Stimulated activated naive CD8-positive, alpha-beta T cell treated with anti-CD3 and anti-CD28 coated beads, Interleukin-15, amount 100 ng/mL, for 72 hours (primary cell): ENCODE data around the gene ODC1.

Experiments used
- ATAC-seq: fragments of 150-1000 bp; cut with Tn5 transposase; 2 replicates; pipeline ENCODE4 v1.10.0; 2021; ENCODE audit warnings: mild to moderate bottlenecking, moderate library complexity
- DNase-seq, 2 donors: peaks; one replicate each; pipeline ENCODE4 v3.0.0; 2021 to 2022
- H3K27ac Mint-ChIP-seq, 2 donors: one replicate each; pipeline ENCODE4 v1.8.0; 2022; ENCODE audit warnings: mild to moderate bottlenecking in 2 of 2, mixed read lengths in 2 of 2, moderate library complexity in 2 of 2
- H3K27me3 Mint-ChIP-seq: one replicate; pipeline ENCODE4 v1.8.0; 2022; ENCODE audit warnings: mixed read lengths
- H3K4me1 Mint-ChIP-seq: one replicate; pipeline ENCODE4 v1.8.0; 2022; ENCODE audit warnings: mild to moderate bottlenecking, mixed read lengths
- H3K4me3 Mint-ChIP-seq, 2 donors: one replicate each; pipeline ENCODE4 v1.8.0; 2022; ENCODE audit warnings: mild to moderate bottlenecking in 2 of 2, mixed read lengths in 2 of 2, moderate library complexity in 1 of 2
- H3K9me3 Mint-ChIP-seq, 2 donors: one replicate each; pipeline ENCODE4 v1.8.0; 2022; ENCODE audit warnings: mixed read lengths in 2 of 2

Gene ODC1

GRCh38 chr2:10486091-10486490, 38.0 kb upstream of the ODC1 start:
- ATAC-seq: no peak
- no peak overlapping the region for H3K4me3 Mint-ChIP-seq
- DNase-seq: no peak
- H3K9me3 Mint-ChIP-seq: peaks cover 0 to 4% of the 10 kb centered on the region in 2 donors
- peaks cover 27% of the 10 kb centered on the region for H3K27me3 Mint-ChIP-seq
- peaks cover 26% of the 10 kb centered on the region for H3K4me1 Mint-ChIP-seq
- no peak overlapping the region for H3K27ac Mint-ChIP-seq

- DNase-seq: no peak
- Mint-ChIP-seq H3K27ac (no peak overlapping the region), H3K4me1 (peaks cover 28% of the 10 kb centered on the region), H3K27me3 (peaks cover 8% of the 10 kb centered on the region), H3K9me3 (no peaks in the 10 kb centered on the region), H3K4me3 (no peak overlapping the region)
- ATAC-seq: no peak
These were observed 34.8 kb upstream of the ODC1 start for GRCh38 chr2:10482913-10483312.

GRCh38 chr2:10482460-10482859, 34.3 kb upstream of the ODC1 start:
- H3K4me3 Mint-ChIP-seq: no peak overlapping the region
- ATAC-seq: no peak
- H3K9me3 Mint-ChIP-seq: no peaks in the 10 kb centered on the region
- peaks cover 28% of the 10 kb centered on the region for H3K4me1 Mint-ChIP-seq
- H3K27me3 Mint-ChIP-seq: peaks cover 4% of the 10 kb centered on the region
- DNase-seq: no peak
- H3K27ac Mint-ChIP-seq: no peak overlapping the region

GRCh38 chr2:10481666-10482157, 33.6 kb upstream of the ODC1 start:
- H3K27ac Mint-ChIP-seq: no peak overlapping the region
- DNase-seq (no peak), ATAC-seq (no peak)
- H3K4me3 Mint-ChIP-seq: no peak overlapping the region
- peaks cover 28% of the 10 kb centered on the region for H3K4me1 Mint-ChIP-seq
- no peaks in the 10 kb centered on the region for H3K9me3 Mint-ChIP-seq
- no peaks in the 10 kb centered on the region for H3K27me3 Mint-ChIP-seq

- no peaks in the 10 kb centered on the region for H3K27me3 Mint-ChIP-seq
- ATAC-seq: no peak
- DNase-seq: no peak
- no peak overlapping the region for H3K4me3 Mint-ChIP-seq
- peak overlapping the region in 1 of 2 donors; percentile 0 for H3K27ac Mint-ChIP-seq
- no peaks in the 10 kb centered on the region for H3K9me3 Mint-ChIP-seq
- H3K4me1 Mint-ChIP-seq: peaks cover 25% of the 10 kb centered on the region
These were observed 33.0 kb upstream of the ODC1 start for GRCh38 chr2:10481055-10481665.

- no peak overlapping the region for H3K4me3 Mint-ChIP-seq
- DNase-seq (no peak), ATAC-seq (no peak)
- H3K27me3 Mint-ChIP-seq: no peaks in the 10 kb centered on the region
- H3K9me3 Mint-ChIP-seq: no peaks in the 10 kb centered on the region
- H3K4me1 Mint-ChIP-seq: peaks cover 25% of the 10 kb centered on the region
- H3K27ac Mint-ChIP-seq: peak overlapping the region in 1 of 2 donors; percentile 0
These were observed 32.3 kb upstream of the ODC1 start for GRCh38 chr2:10480359-10480949.

GRCh38 chr2:10478916-10479315, 30.8 kb upstream of the ODC1 start:
- Mint-ChIP-seq H3K9me3 (no peaks in the 10 kb centered on the region), H3K4me3 (no peak overlapping the region)
- ATAC-seq: no peak

GRCh38 chr2:10478298-10478625, 30.1 kb upstream of the ODC1 start:
- peaks cover 25% of the 10 kb centered on the region for H3K4me1 Mint-ChIP-seq
- DNase-seq (no peak), ATAC-seq (peak; percentile 18)
- no peaks in the 10 kb centered on the region for H3K27me3 Mint-ChIP-seq
- no peak overlapping the region for H3K4me3 Mint-ChIP-seq
- H3K27ac Mint-ChIP-seq: no peak overlapping the region
- H3K9me3 Mint-ChIP-seq: no peaks in the 10 kb centered on the region

More at GRCh38 chr2:10478916-10479315, 30.8 kb upstream of the ODC1 start:
- Mint-ChIP-seq H3K27me3 (no peaks in the 10 kb centered on the region), H3K4me1 (peaks cover 25% of the 10 kb centered on the region), H3K27ac (no peak overlapping the region)
- no peak for DNase-seq

- peak overlapping the region; percentile 37 to 96 for H3K27ac Mint-ChIP-seq
- H3K27me3 Mint-ChIP-seq: no peaks in the 10 kb centered on the region
- DNase-seq (peak in 1 of 2 donors; percentile 15), ATAC-seq (no peak)
- peak overlapping the region in 1 of 2 donors; percentile 30 for H3K4me3 Mint-ChIP-seq
- no peaks in the 10 kb centered on the region for H3K9me3 Mint-ChIP-seq
- H3K4me1 Mint-ChIP-seq: peaks cover 25% of the 10 kb centered on the region
These were observed 29.5 kb upstream of the ODC1 start for GRCh38 chr2:10477443-10478297.

GRCh38 chr2:10476723-10477442, 28.8 kb upstream of the ODC1 start:
- Mint-ChIP-seq H3K27me3 (no peaks in the 10 kb centered on the region), H3K27ac (peak overlapping the region; percentile 37 to 96), H3K4me3 (peak overlapping the region in 1 of 2 donors; percentile 30), H3K9me3 (no peaks in the 10 kb centered on the region), H3K4me1 (peaks cover 25% of the 10 kb centered on the region)
- no peak for DNase-seq
- ATAC-seq: no peak

GRCh38 chr2:10475811-10476660, 27.9 kb upstream of the ODC1 start:
- H3K9me3 Mint-ChIP-seq: no peaks in the 10 kb centered on the region
- peaks cover 25% of the 10 kb centered on the region for H3K4me1 Mint-ChIP-seq
- DNase-seq: no peak
- H3K27me3 Mint-ChIP-seq: no peaks in the 10 kb centered on the region
- no peak for ATAC-seq
- no peak overlapping the region for H3K4me3 Mint-ChIP-seq
- no peak overlapping the region for H3K27ac Mint-ChIP-seq

GRCh38 chr2:10475221-10475722, 27.1 kb upstream of the ODC1 start:
- no peak overlapping the region for H3K4me3 Mint-ChIP-seq
- no peak for ATAC-seq
- no peaks in the 10 kb centered on the region for H3K27me3 Mint-ChIP-seq
- H3K27ac Mint-ChIP-seq: no peak overlapping the region
- H3K9me3 Mint-ChIP-seq: no peaks in the 10 kb centered on the region
- H3K4me1 Mint-ChIP-seq: peaks cover 25% of the 10 kb centered on the region
- DNase-seq: no peak

- Mint-ChIP-seq H3K27ac (no peak overlapping the region), H3K9me3 (no peaks in the 10 kb centered on the region), H3K27me3 (no peaks in the 10 kb centered on the region), H3K4me3 (no peak overlapping the region), H3K4me1 (peaks cover 16% of the 10 kb centered on the region)
- DNase-seq (no peak), ATAC-seq (no peak)
These were observed 25.1 kb upstream of the ODC1 start for GRCh38 chr2:10473121-10473756.

- H3K27ac Mint-ChIP-seq: no peak overlapping the region
- no peaks in the 10 kb centered on the region for H3K9me3 Mint-ChIP-seq
- H3K4me3 Mint-ChIP-seq: no peak overlapping the region
- ATAC-seq: no peak
- DNase-seq: no peak
- peaks cover 4% of the 10 kb centered on the region for H3K4me1 Mint-ChIP-seq
- H3K27me3 Mint-ChIP-seq: no peaks in the 10 kb centered on the region
These were observed 23.8 kb upstream of the ODC1 start for GRCh38 chr2:10471955-10472354.
